GM12878 (cell line): ENCODE data around the gene IFIT1. TPM values are rescaled to one million over a fixed set of nuclear protein-coding genes. Genes with fewer than 3 reads are reported as not detected.

Source experiments
- ATAC-seq: fragments of 200-7000 bp; cut with Tn5 transposase; 3 replicates; pipeline ENCODE4 v1.9.1; 2020; ENCODE audit warnings: mild to moderate bottlenecking, moderate library complexity
- BruUV-seq: library from RNA; stranded (reverse); fragments of 400-500 nt; replicated peaks from 2 replicates; lab custom pipeline; 2021; lab: Mats Ljungman, UMichigan
- CTCF ChIA-PET: fragments of 300-600 bp; sonication (Branson Sonifier 250); formaldehyde crosslinking; extraction: SDS; loops from one replicate; lab custom pipeline; 2021; ENCODE audit warnings: inconsistent platforms; lab: Yijun Ruan, JAX
- POLR2A ChIA-PET: fragments of 350-600 bp; formaldehyde crosslinking; extraction: SDS; loops from one replicate; lab custom pipeline; 2021; ENCODE audit warnings: inconsistent platforms; lab: Charles Lee
- RAD21 ChIA-PET: fragments of 300-600 bp; sonication (Branson Sonifier 250); formaldehyde crosslinking; loops from one replicate; lab custom pipeline; 2023; ENCODE audit warnings: antibody characterized with exemption; ENCODE audit not compliant: unreplicated experiment; lab: Charles Lee
- SMC1A ChIA-PET: fragments of 300-600 bp; sonication (Branson Sonifier 250); formaldehyde crosslinking; loops from one replicate; lab custom pipeline; 2023; ENCODE audit not compliant: unreplicated experiment, uncharacterized antibody; lab: Charles Lee
- DNase-seq: peaks from one replicate; pipeline ENCODE4 v3.0.0-alpha.2; 2011; ENCODE audit warnings: low read depth, low spot score
- FAIRE-seq: peaks from 3 replicates; lab custom pipeline; 2011; peaks lifted over from hg19 to GRCh38; lab: Jason Lieb, UNC
- H2AFZ ChIP-seq: 2 replicates; pipeline ENCODE4 v1.6.0; 2011; ENCODE audit warnings: low read depth, low read length, control low read depth; ENCODE audit not compliant: control insufficient read depth
- H3K27ac ChIP-seq: 2 replicates; pipeline ENCODE4 v1.5.1; 2011; ENCODE audit warnings: control low read depth; ENCODE audit not compliant: control insufficient read depth, insufficient read depth
- H3K27me3 ChIP-seq, 2 experiments: replicated peaks in 1 of 2; 2 replicates each; pipeline versions ENCODE4 v1.6.0 to v1.6.1; 2011; ENCODE audit warnings: low read length in 1 of 2; ENCODE audit not compliant: control insufficient read depth in 2 of 2, insufficient read depth in 2 of 2
- H3K36me3 ChIP-seq, 2 experiments: 2 replicates each; pipeline ENCODE4 v1.5.1; 2011; ENCODE audit warnings: low read length in 1 of 2; ENCODE audit not compliant: control insufficient read depth in 2 of 2, insufficient read depth in 2 of 2
- H3K4me1 ChIP-seq: 2 replicates; pipeline ENCODE4 v1.6.1; 2011; ENCODE audit warnings: mild to moderate bottlenecking, low read length, moderate library complexity, mixed read lengths; ENCODE audit not compliant: control insufficient read depth, insufficient read depth
- H3K4me2 ChIP-seq: 2 replicates; pipeline ENCODE4 v1.6.0; 2011; ENCODE audit warnings: control low read depth; ENCODE audit not compliant: control insufficient read depth, insufficient read depth
- H3K4me3 ChIP-seq: fragments of 200-600 bp; sonication (generic); 2 replicates; pipeline ENCODE4 v1.5.1; 2016
- H3K79me2 ChIP-seq: 2 replicates; pipeline ENCODE4 v1.6.0; 2011; ENCODE audit warnings: low read length; ENCODE audit not compliant: control insufficient read depth, insufficient read depth
- H3K9ac ChIP-seq: 2 replicates; pipeline ENCODE4 v1.8.0; 2011; ENCODE audit warnings: low read length, control low read depth, mixed read lengths; ENCODE audit not compliant: control insufficient read depth, insufficient read depth
- H3K9me3 ChIP-seq: replicated peaks from 3 replicates; pipeline ENCODE4 v1.5.1; 2011; ENCODE audit warnings: mild to moderate bottlenecking, low read length; ENCODE audit not compliant: control insufficient read depth, insufficient read depth
- H4K20me1 ChIP-seq: 2 replicates; pipeline ENCODE4 v1.6.0; 2011; ENCODE audit not compliant: control insufficient read depth, insufficient read depth
- CHD4 ChIP-seq: fragments of 200-600 bp; sonication (generic); IDR thresholded peaks from 2 replicates; pipeline ENCODE4 v1.6.1; 2016; ENCODE audit warnings: mild to moderate bottlenecking
- FOS ChIP-seq: IDR thresholded peaks from 3 replicates; pipeline ENCODE4 v1.6.1; 2011; ENCODE audit warnings: borderline replicate concordance; ENCODE audit not compliant: insufficient read length; ENCODE audit errors: extremely low read depth
- MYC ChIP-seq: IDR thresholded peaks from 2 replicates; pipeline ENCODE4 v1.6.1; 2011; ENCODE audit warnings: mild to moderate bottlenecking, low read length, moderate library complexity, inconsistent platforms; ENCODE audit not compliant: insufficient read depth, insufficient replicate concordance, insufficient read length, severe bottlenecking
- NR2F1 ChIP-seq: fragments of 450-650 bp; conservative IDR thresholded peaks from 2 replicates; pipeline ENCODE4 v1.6.1; 2017; ENCODE audit warnings: mild to moderate bottlenecking
- SMARCA5 ChIP-seq: fragments of 450-650 bp; IDR thresholded peaks from 2 replicates; pipeline ENCODE4 v1.6.1; 2017; ENCODE audit warnings: mild to moderate bottlenecking
- TAF1 ChIP-seq: IDR thresholded peaks from 2 replicates; pipeline ENCODE4 v1.6.1; 2011; ENCODE audit warnings: mild to moderate bottlenecking, low read depth, low read length, borderline replicate concordance
- TBL1XR1 ChIP-seq: IDR thresholded peaks from 2 replicates; pipeline ENCODE4 v1.6.1; 2012; ENCODE audit warnings: low read depth, low read length, improper control_type of control experiment
- WGBS: methylation state at CpG from one replicate; pipeline ENCODE4 v1.1.6; 2016; ENCODE audit warnings: low lambda C conversion rate; ENCODE audit not compliant: insufficient replicate concordance, insufficient coverage; ENCODE audit errors: missing lambda C conversion rate; 5-methylcytosine and 5-hydroxymethylcytosine counted together
- in situ Hi-C: fragments of 300-500 bp; cut with MboI; formaldehyde crosslinking; loops from 9 replicates; pipeline ENCODE4 v1.14.3; 2018; ENCODE audit warnings: mixed read lengths
- intact Hi-C: fragments of 100-400 bp; cut with micrococcal nuclease; formaldehyde crosslinking; loops from one replicate; pipeline ENCODE4 v1.14.2; 2022; ENCODE audit not compliant: unreplicated experiment
- polyA plus RNA-seq, 11 experiments: library from polyadenylated mRNA; depleted of rRNA in 4 of 11; unstranded in 6 of 11; stranded (reverse) in 5 of 11; fragments of >200 nt; fragmentation: Nextera tagmentation in 4 of 11; fragmentation: Illumina TruSeq in 1 of 11; extraction: Ambion mirVana in 4 of 11; extraction: Trizol in 1 of 11; gene quantifications; 1 replicate in 1 of 11; 2 replicates in 10 of 11; pipeline versions ENCODE4 v1.2.1 to v1.2.3, GENCODE V29; 2011 to 2016; ENCODE audit warnings: inconsistent platforms in 2 of 11, missing spikeins in 2 of 11, low read depth in 1 of 11
- total RNA-seq, 4 experiments: library from RNA; depleted of rRNA in 3 of 4; stranded (reverse); fragments of >200 nt in 3 of 4; fragmentation: Illumina TruSeq in 1 of 4; extraction: Trizol in 1 of 4; gene quantifications; 2 replicates each; pipeline versions ENCODE4 v1.2.1 to v1.2.3, GENCODE V29; 2013 to 2021
- TF ChIP-seq, protein P1 (sequence below): fragments of 450-650 bp; IDR thresholded peaks from 2 replicates; pipeline ENCODE4 v1.6.1; 2018; ENCODE audit warnings: borderline replicate concordance, mild to moderate bottlenecking; ENCODE audit not compliant: partially characterized antibody

IFIT1 gene
- total and polyA plus RNA-seq, 10 of the 15 experiments (the other 5 are each of a cell fraction or from before 2014, with no cell fraction given): 13.9 to 37.2 (median 22.3) TPM

DNA sequence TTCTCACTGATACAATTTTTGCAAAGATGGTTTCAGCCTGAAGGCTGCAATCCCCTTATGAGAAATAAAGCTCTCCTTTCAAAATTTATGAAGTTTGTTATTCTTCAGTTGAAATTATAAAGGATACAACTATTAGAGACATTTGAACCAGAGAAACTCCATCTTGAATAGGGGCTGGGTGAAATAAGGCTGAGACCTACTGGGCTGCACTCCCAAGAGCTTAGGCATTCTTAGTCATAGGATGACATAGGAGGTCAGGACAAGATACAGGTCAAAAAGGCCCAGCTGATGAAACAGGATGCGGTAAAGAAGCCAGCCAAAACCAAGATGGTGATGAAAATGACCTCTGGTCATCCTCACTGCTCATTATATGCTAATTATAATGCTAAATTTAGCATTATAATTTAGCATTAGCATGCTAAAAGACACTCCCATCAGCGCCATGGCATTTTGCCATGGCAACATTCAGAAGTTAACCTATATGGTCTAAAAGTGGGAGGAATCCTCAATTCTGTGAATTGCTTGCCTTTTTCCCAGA lies 37.0 kb upstream of the IFIT1 start:
- Histone ChIP-seq H3K27ac (no peak overlapping the region), H3K27me3 (no peaks in the 10 kb centered on the region), H3K36me3 (no peaks in the 10 kb centered on the region), H2AFZ (no peak overlapping the region), H3K9ac (no peak overlapping the region), H4K20me1 (no peaks in the 10 kb centered on the region), H3K4me2 (no peak overlapping the region), H3K9me3 (no peaks in the 10 kb centered on the region), H3K79me2 (no peaks in the 10 kb centered on the region), H3K4me3 (no peak overlapping the region), H3K4me1 (peaks cover 12% of the 10 kb centered on the region; the same call in 1 of the 2 replicates)
- CTCF ChIA-PET: interaction anchor here (1.2 to 4.1 kb wide), 3 partner anchors 8 to 13 kb away, joined by 3 to 22 read pairs (median 9); no protein-coding TSS in a partner anchor
- DNase-seq (no peak), ATAC-seq (no peak), FAIRE-seq (no peak)
- intact Hi-C loops: no loop called here
- 0 out of 2 replicates have a peak, but pooled peaks have one; percentile 25 for TF ChIP-seq NR2F1
- TF ChIP-seq MYC: no peak
- in situ Hi-C loops: no loop called here
- 93% methylated on average over 2 of the region's 2 CpGs for WGBS
- POLR2A ChIA-PET: no interaction called here
- BruUV-seq: no TSS peak
- RAD21 ChIA-PET: interaction anchor here (1.0 kb wide), 1 partner anchor 9 kb away, joined by 3 read pairs; no protein-coding TSS in a partner anchor
- SMC1A ChIA-PET: interaction anchor here (0.6 to 4.8 kb wide), 5 partner anchors 11 to 105 kb away, joined by 3 to 40 read pairs (median 4); no protein-coding TSS in a partner anchor

GRCh38 chr10:89357096-89357495 lies 35.3 kb upstream of the IFIT1 start:
- no peak overlapping the region for H3K9ac ChIP-seq
- BruUV-seq: no TSS peak
- RAD21 ChIA-PET: interaction anchor here (2.5 kb wide), 1 partner anchor 12 kb away, joined by 8 read pairs; no protein-coding TSS in a partner anchor
- H4K20me1 ChIP-seq: no peaks in the 10 kb centered on the region
- H3K9me3 ChIP-seq: no peaks in the 10 kb centered on the region
- H3K36me3 ChIP-seq: no peaks in the 10 kb centered on the region
- H3K79me2 ChIP-seq: no peaks in the 10 kb centered on the region
- CTCF ChIA-PET: interaction anchor here (4.1 kb wide), 1 partner anchor 11 kb away, joined by 22 read pairs; no protein-coding TSS in a partner anchor
- H3K4me2 ChIP-seq: no peak overlapping the region
- FAIRE-seq (no peak), DNase-seq (no peak), ATAC-seq (no peak)
- no peak overlapping the region for H3K27ac ChIP-seq
- H2AFZ ChIP-seq: no peak overlapping the region
- SMC1A ChIA-PET: interaction anchor here (4.8 kb wide), 1 partner anchor 10 kb away, joined by 40 read pairs; no protein-coding TSS in a partner anchor
- no peak for TF ChIP-seq CHD4
- TF ChIP-seq, protein P1, sequence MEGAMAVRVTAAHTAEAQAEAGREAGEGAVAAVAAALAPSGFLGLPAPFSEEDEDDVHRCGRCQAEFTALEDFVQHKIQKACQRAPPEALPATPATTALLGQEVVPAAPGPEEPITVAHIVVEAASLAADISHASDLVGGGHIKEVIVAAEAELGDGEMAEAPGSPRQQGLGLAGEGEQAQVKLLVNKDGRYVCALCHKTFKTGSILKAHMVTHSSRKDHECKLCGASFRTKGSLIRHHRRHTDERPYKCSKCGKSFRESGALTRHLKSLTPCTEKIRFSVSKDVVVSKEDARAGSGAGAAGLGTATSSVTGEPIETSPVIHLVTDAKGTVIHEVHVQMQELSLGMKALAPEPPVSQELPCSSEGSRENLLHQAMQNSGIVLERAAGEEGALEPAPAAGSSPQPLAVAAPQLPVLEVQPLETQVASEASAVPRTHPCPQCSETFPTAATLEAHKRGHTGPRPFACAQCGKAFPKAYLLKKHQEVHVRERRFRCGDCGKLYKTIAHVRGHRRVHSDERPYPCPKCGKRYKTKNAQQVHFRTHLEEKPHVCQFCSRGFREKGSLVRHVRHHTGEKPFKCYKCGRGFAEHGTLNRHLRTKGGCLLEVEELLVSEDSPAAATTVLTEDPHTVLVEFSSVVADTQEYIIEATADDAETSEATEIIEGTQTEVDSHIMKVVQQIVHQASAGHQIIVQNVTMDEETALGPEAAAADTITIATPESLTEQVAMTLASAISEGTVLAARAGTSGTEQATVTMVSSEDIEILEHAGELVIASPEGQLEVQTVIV: no peak
- no peak for TF ChIP-seq TAF1
- TF ChIP-seq TBL1XR1: no peak
- TF ChIP-seq NR2F1: no peak
- no peak for TF ChIP-seq FOS
- TF ChIP-seq SMARCA5: no peak
- TF ChIP-seq, all 136 proteins: peak for 0
- intact Hi-C loops (no loop called here), in situ Hi-C loops (no loop called here)
- peaks cover 8% of the 10 kb centered on the region; the same call in 1 of the 2 replicates for H3K4me1 ChIP-seq
- WGBS: 0% methylated on average over 1 of the region's 1 CpG
- H3K4me3 ChIP-seq: no peak overlapping the region
- H3K27me3 ChIP-seq: no peaks in the 10 kb centered on the region
- POLR2A ChIA-PET: no interaction called here
